ENCODE data around the gene CSNK2A1.

- no peak for TF ChIP-seq CTCF (IDR thresholded peaks at IDR 0.05)
- no peak for TF ChIP-seq POLR2A (IDR thresholded peaks at IDR 0.05)
These were observed 71.3 kb downstream of the CSNK2A1 start for GRCh38 chr20:472137-472846.

Measured in body of pancreas (tissue), 4 donors.